ENCODE data around the gene ZBTB20.

ZBTB20 gene

DNA sequence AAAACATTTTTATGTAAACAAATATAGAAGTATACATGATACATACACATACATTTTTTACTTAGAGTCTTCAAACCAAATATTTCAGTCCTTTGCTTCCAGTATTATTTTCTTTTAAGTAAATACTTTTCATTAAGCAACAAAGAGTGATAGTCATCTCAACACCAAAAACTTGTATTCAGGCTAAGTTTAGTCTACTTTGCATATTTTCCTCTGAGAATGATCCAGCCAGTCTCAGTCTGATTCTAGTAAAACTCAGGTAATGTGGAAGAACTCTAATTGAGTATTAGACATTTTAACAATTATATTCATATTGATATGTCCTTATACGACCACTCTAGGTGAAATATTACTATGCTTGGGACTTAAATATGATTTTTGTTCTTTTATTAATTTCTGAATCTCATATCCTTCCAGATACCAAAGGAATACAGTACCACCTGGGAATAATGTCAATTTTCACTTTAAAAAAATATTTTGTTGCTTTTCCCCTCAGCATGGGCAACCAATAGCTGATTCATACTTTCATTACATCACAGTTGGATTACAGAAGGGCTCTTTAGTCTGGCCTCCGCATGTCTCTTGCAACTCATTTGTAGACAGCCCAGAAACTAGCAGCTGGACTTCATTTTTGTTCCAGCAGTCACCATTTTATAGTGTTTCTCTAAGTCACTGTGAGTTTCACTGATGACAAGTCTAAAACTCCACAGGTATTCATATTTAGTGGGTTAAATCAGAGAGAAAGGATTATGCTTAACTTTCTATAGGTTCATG, 390.4 kb downstream of the ZBTB20 start:
- H3K4me1 Mint-ChIP-seq (ENCODE audit: low read depth) = no peaks in the 10 kb centered on the region
- no peaks in the 10 kb centered on the region for H3K27me3 Mint-ChIP-seq (ENCODE audit: low read depth)
- no peak overlapping the region for H3K27ac Mint-ChIP-seq
- no peaks in the 10 kb centered on the region for H3K36me3 Mint-ChIP-seq (ENCODE audit: low read depth)
- no peak for DNase-seq (ENCODE audit: low spot score)
- H3K9me3 Mint-ChIP-seq = no peaks in the 10 kb centered on the region
- H3K4me3 Mint-ChIP-seq = no peak overlapping the region

DNA sequence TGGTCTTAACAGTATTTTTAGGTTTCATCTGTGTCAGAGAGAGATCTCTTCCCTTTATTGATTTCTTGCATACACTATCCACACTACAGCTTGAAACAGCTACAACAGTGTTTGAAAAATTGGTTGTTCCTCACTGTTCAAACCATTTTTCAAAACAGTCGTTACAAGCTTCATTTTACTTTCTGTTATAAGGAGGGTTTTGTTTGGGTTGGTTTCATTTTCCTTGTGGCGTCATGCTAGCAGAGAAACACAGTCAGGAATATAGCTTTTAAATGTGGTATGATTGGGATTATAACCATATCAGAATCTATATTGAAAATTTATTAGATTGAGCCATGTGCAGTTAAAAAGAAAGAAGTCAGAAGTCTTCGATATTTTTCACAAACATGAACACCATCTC, 400.6 kb downstream of the ZBTB20 start:
- DNase-seq (ENCODE audit: low spot score) = no peak
- H3K36me3 Mint-ChIP-seq (ENCODE audit: low read depth) = no peaks in the 10 kb centered on the region
- H3K27ac Mint-ChIP-seq = peak overlapping the region; percentile 69
- no peaks in the 10 kb centered on the region for H3K27me3 Mint-ChIP-seq (ENCODE audit: low read depth)
- peaks cover 8% of the 10 kb centered on the region for H3K4me1 Mint-ChIP-seq (ENCODE audit: low read depth)
- H3K4me3 Mint-ChIP-seq = peak overlapping the region; percentile 64
- no peaks in the 10 kb centered on the region for H3K9me3 Mint-ChIP-seq

GRCh38 chr3:114745322-114746240, 401.5 kb downstream of the ZBTB20 start:
- H3K27ac Mint-ChIP-seq = no peak overlapping the region
- H3K27me3 Mint-ChIP-seq (ENCODE audit: low read depth) = no peaks in the 10 kb centered on the region
- peak overlapping the region; percentile 64 for H3K4me3 Mint-ChIP-seq
- H3K36me3 Mint-ChIP-seq (ENCODE audit: low read depth) = no peaks in the 10 kb centered on the region
- H3K9me3 Mint-ChIP-seq = no peaks in the 10 kb centered on the region
- DNase-seq (ENCODE audit: low spot score) = no peak
- peaks cover 8% of the 10 kb centered on the region for H3K4me1 Mint-ChIP-seq (ENCODE audit: low read depth)

DNA sequence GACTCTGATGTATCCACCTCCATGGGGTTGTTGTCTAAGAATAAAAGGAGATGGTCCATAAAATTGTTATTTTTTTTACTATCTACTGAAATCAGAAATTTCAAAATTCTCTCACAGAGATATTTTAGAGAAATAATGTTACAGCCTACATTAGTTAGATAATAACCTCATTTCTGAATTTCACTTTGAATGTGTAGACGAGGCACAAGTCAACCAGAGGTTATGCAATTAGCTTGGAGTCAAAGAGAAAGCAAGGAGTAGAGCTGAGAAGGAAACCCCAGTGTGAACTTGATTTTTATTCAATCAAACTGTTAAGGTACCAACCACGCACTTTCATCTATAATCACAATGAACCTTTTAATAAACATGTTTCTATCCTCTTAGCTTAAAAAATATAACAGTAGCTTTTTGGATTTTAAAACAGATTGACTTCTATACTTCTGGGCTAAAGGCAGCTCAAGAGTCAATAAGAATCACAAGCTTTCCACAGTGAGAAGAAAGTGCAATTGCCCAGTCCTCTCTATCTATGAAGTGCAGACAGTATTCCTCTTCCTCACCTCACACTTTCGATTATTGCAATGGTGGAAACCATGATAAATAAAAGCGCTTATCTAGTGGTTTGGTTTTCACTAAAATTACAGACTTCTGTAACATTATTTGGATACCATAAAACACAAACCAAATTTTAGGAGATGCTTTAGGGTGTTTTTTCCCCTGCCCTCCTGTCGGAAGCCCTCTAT, 403.2 kb downstream of the ZBTB20 start:
- no peak for DNase-seq (ENCODE audit: low spot score)

GRCh38 chr3:114741066-114741465, 406.0 kb downstream of the ZBTB20 start:
- Mint-ChIP-seq H3K4me3 (no peak overlapping the region), H3K36me3 (ENCODE audit: low read depth) (no peaks in the 10 kb centered on the region), H3K4me1 (ENCODE audit: low read depth) (peaks cover 1% of the 10 kb centered on the region), H3K27ac (no peak overlapping the region), H3K27me3 (ENCODE audit: low read depth) (no peaks in the 10 kb centered on the region), H3K9me3 (no peaks in the 10 kb centered on the region)
- DNase-seq (ENCODE audit: low spot score) = no peak

More for the DNA sequence above, 403.2 kb downstream of the ZBTB20 start:
- no peaks in the 10 kb centered on the region for H3K36me3 Mint-ChIP-seq (ENCODE audit: low read depth)
- H3K4me3 Mint-ChIP-seq = no peak overlapping the region
- peaks cover 8% of the 10 kb centered on the region for H3K4me1 Mint-ChIP-seq (ENCODE audit: low read depth)
- H3K27me3 Mint-ChIP-seq (ENCODE audit: low read depth) = no peaks in the 10 kb centered on the region
- no peak overlapping the region for H3K27ac Mint-ChIP-seq
- no peaks in the 10 kb centered on the region for H3K9me3 Mint-ChIP-seq

GRCh38 chr3:114739627-114740026, 407.5 kb downstream of the ZBTB20 start:
- no peaks in the 10 kb centered on the region for H3K36me3 Mint-ChIP-seq (ENCODE audit: low read depth)
- DNase-seq (ENCODE audit: low spot score) = no peak
- no peaks in the 10 kb centered on the region for H3K9me3 Mint-ChIP-seq
- H3K27ac Mint-ChIP-seq = no peak overlapping the region
- H3K27me3 Mint-ChIP-seq (ENCODE audit: low read depth) = no peaks in the 10 kb centered on the region
- no peak overlapping the region for H3K4me3 Mint-ChIP-seq
- no peaks in the 10 kb centered on the region for H3K4me1 Mint-ChIP-seq (ENCODE audit: low read depth)

- Mint-ChIP-seq H3K36me3 (ENCODE audit: low read depth) (no peaks in the 10 kb centered on the region), H3K9me3 (no peaks in the 10 kb centered on the region), H3K4me1 (ENCODE audit: low read depth) (no peaks in the 10 kb centered on the region), H3K27me3 (ENCODE audit: low read depth) (no peaks in the 10 kb centered on the region), H3K27ac (no peak overlapping the region), H3K4me3 (no peak overlapping the region)
- DNase-seq (ENCODE audit: low spot score) = no peak
Measured at GRCh38 chr3:114732353-114732752, 414.7 kb downstream of the ZBTB20 start.

DNA sequence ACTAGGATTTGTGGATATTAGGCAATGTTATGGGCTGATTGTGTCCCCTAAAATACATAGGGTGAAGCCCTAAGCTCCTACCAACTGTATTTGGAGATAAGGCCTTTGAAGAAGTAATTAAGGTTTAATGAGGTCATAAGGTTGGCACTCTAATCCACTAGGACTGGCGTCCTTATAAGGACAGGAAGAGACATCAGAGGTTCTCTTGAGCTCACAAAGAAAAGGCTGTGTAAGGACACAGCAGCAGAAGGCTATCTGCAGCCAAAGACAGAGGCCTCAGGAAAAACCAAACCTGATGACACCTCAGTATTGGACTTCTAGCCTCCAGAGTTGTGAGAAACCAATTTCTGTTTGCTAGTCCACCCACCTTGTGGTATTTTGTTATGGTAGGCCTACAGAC, 416.7 kb downstream of the ZBTB20 start:
- no peaks in the 10 kb centered on the region for H3K36me3 Mint-ChIP-seq (ENCODE audit: low read depth)
- H3K4me1 Mint-ChIP-seq (ENCODE audit: low read depth) = no peaks in the 10 kb centered on the region
- H3K9me3 Mint-ChIP-seq = no peaks in the 10 kb centered on the region
- no peaks in the 10 kb centered on the region for H3K27me3 Mint-ChIP-seq (ENCODE audit: low read depth)
- H3K4me3 Mint-ChIP-seq = no peak overlapping the region
- no peak for DNase-seq (ENCODE audit: low spot score)
- no peak overlapping the region for H3K27ac Mint-ChIP-seq

GRCh38 chr3:114727373-114727772, 419.7 kb downstream of the ZBTB20 start:
- Mint-ChIP-seq H3K36me3 (ENCODE audit: low read depth) (no peaks in the 10 kb centered on the region), H3K9me3 (no peaks in the 10 kb centered on the region), H3K4me1 (ENCODE audit: low read depth) (no peaks in the 10 kb centered on the region), H3K27me3 (ENCODE audit: low read depth) (no peaks in the 10 kb centered on the region), H3K27ac (no peak overlapping the region), H3K4me3 (no peak overlapping the region)
- no peak for DNase-seq (ENCODE audit: low spot score)

DNA sequence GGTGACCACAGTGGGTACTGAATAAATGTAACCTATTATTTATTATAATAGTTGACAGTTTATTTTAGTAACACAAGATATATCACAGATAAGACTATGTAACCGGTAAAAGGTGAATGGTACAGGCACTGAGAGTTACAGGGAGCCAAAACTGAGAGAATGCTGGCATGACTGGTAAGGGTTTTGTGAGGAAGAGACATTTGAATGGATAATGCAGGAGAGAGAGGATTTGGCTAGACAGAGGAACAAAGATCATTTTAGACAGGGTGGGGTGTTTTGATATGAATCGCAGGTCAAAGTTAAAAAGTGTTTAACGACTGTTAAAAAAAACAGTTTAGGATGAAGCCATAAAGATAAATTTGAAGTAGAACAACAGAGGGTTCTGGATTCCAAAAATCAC, 421.1 kb downstream of the ZBTB20 start:
- Mint-ChIP-seq H3K27me3 (ENCODE audit: low read depth) (no peaks in the 10 kb centered on the region), H3K36me3 (ENCODE audit: low read depth) (no peaks in the 10 kb centered on the region), H3K4me1 (ENCODE audit: low read depth) (peaks cover 7% of the 10 kb centered on the region), H3K4me3 (no peak overlapping the region), H3K9me3 (no peaks in the 10 kb centered on the region), H3K27ac (no peak overlapping the region)
- DNase-seq (ENCODE audit: low spot score) = no peak

DNA sequence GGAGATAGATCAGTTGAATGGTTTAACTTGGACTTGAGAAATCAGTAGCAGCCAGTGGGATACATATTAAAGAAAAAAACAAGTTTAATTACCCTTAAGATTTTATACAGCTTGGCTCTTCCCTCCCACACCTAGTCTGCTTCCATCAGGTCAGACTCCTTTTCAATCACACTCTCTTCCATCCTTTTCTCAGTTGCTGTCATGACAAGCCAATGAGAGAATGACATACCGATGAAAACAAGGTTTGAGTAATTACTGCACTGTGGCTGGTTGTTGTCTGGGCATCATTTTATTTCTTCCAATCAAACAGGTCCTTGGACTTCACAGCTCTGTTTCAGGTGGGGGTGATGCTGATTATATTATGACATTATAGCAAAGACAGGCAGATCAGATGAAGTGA, 424.6 kb downstream of the ZBTB20 start:
- no peak for DNase-seq (ENCODE audit: low spot score)
- no peaks in the 10 kb centered on the region for H3K9me3 Mint-ChIP-seq
- peaks cover 11% of the 10 kb centered on the region for H3K4me1 Mint-ChIP-seq (ENCODE audit: low read depth)
- H3K36me3 Mint-ChIP-seq (ENCODE audit: low read depth) = no peaks in the 10 kb centered on the region
- H3K27ac Mint-ChIP-seq = no peak overlapping the region
- no peaks in the 10 kb centered on the region for H3K27me3 Mint-ChIP-seq (ENCODE audit: low read depth)
- H3K4me3 Mint-ChIP-seq = no peak overlapping the region

DNA sequence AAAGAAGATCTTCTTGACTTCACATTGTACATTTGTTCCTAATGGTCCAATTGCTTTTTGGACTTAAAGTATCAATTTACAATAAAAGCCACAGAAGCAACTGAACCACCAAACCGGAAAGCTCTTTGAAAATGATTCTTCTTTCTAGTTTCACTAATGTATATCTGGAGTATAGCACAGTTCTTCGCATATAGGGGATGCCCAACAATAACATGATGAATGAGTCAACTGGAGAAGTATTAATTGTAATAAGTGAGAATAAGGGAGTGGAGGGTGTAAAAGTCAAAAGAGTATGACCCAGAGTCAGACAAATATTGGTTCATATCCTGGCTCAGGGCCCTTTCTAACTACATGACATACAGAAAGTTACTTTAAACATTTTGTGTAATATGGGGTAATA, 425.2 kb downstream of the ZBTB20 start:
- Mint-ChIP-seq H3K27me3 (ENCODE audit: low read depth) (no peaks in the 10 kb centered on the region), H3K9me3 (no peaks in the 10 kb centered on the region), H3K4me3 (no peak overlapping the region), H3K27ac (no peak overlapping the region), H3K4me1 (ENCODE audit: low read depth) (peaks cover 11% of the 10 kb centered on the region), H3K36me3 (ENCODE audit: low read depth) (no peaks in the 10 kb centered on the region)
- DNase-seq (ENCODE audit: low spot score) = no peak

DNA sequence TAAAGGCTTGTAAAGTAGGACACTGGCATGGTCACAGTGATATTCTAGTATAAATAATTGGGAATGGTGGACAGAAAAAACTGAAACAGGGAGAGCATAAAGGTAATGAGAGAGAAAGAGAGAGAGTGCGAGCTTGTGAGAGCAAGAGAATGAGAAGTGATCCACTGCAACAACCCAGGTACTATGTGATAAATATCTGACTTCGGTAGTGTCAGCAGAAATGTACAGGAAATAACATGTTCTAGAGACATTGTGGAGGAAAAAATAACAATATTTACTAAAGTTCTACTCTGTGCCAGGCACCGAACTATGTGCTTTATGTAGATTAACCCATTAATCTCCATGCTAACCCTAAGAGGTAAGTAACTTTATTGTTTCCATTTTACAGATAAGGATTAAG, 425.9 kb downstream of the ZBTB20 start:
- Mint-ChIP-seq H3K4me1 (ENCODE audit: low read depth) (peaks cover 11% of the 10 kb centered on the region), H3K9me3 (no peaks in the 10 kb centered on the region), H3K27ac (no peak overlapping the region), H3K36me3 (ENCODE audit: low read depth) (no peaks in the 10 kb centered on the region), H3K27me3 (ENCODE audit: low read depth) (no peaks in the 10 kb centered on the region), H3K4me3 (no peak overlapping the region)
- no peak for DNase-seq (ENCODE audit: low spot score)

DNA sequence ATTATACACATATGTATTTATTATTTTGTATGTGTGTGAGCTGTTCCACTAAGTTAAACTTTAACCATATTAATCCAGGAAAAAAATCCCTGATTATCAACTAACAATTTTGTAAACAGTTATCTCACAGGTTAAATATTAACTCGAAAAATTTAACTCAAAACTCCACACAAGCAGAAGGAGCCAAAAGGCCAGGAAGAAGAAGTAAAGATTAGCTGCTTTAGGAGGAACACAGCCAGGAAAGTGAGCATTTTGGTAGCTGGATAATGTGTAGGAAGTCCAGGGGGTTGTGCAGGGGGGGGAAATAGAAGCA, 428.2 kb downstream of the ZBTB20 start:
- DNase-seq (ENCODE audit: low spot score) = no peak
- no peak overlapping the region for H3K4me3 Mint-ChIP-seq
- no peaks in the 10 kb centered on the region for H3K27me3 Mint-ChIP-seq (ENCODE audit: low read depth)
- H3K4me1 Mint-ChIP-seq (ENCODE audit: low read depth) = peaks cover 11% of the 10 kb centered on the region
- no peak overlapping the region for H3K27ac Mint-ChIP-seq
- H3K9me3 Mint-ChIP-seq = no peaks in the 10 kb centered on the region
- no peaks in the 10 kb centered on the region for H3K36me3 Mint-ChIP-seq (ENCODE audit: low read depth)

Measured in T-helper 2 cell treated with Interferon-gamma antibody and Interleukin-4, amounts not matched to agents 5 μg/mL and 100 μg/mL, for 36 hours (primary cell).